ENCODE data around the gene CYP27C1. TPM values are rescaled to one million over a fixed set of nuclear protein-coding genes. Genes with fewer than 3 reads are reported as not detected.

Gene CYP27C1
- total RNA-seq, 1 donor from 2014 or later, result 5.7 TPM

DNA sequence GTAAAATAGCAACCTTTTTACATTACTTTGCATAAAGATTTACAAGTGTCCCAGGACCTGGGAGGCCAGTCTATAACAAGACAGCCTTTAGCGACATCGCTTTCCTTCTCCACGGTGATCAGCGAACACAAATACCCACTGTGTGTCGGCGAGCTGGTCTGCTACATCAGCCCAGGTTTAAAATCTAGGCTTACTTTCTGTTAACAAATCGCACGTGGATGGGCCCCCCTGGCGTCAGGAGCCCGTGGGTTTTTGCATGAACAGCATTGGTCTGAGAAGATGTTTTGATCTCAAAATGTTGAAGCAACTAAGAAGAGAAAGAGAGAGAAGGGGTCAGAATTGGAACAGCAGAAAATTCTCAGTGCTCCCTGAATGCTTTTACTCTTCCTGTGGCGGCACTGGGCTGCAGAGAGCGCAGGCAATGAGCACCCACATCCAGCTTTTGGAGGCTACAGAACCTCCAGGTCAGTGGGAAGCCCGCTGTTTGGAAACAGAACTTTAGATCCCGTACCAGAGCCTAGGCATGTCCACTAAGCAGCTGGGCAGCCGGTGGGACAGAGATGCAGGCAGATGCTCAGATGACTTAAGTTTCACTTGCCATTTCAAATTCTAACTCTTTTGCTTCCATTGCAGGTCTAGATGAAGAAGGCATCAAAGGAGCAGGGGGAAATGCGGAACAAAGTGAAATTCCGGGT, 32.9 kb downstream of the CYP27C1 start:
- Histone ChIP-seq H3K4me1 (ENCODE audit: insufficient read depth, low read length) (no peaks in the 10 kb centered on the region), H3K9ac (ENCODE audit: low read length) (no peak overlapping the region), H3K36me3 (ENCODE audit: insufficient read depth, low read length) (no peaks in the 10 kb centered on the region), H3K9me3 (ENCODE audit: insufficient read depth, low read depth, low read length) (no peaks in the 10 kb centered on the region), H3K79me2 (ENCODE audit: insufficient read depth, low read length) (no peaks in the 10 kb centered on the region), H2AFZ (ENCODE audit: low read depth, low read length) (no peak overlapping the region), H4K20me1 (ENCODE audit: insufficient read depth, low read length) (no peaks in the 10 kb centered on the region), H3K27ac (ENCODE audit: low read depth, low read length) (no peak overlapping the region), H3K4me2 (ENCODE audit: low read length) (no peak overlapping the region), H3K4me3 (ENCODE audit: insufficient read depth, low read depth, low read length) (no peak overlapping the region), H3K27me3 (ENCODE audit: insufficient read depth, low read length) (no peaks in the 10 kb centered on the region)
- TF ChIP-seq CTCF (IDR thresholded peaks at IDR 0.05; ENCODE audit: insufficient read depth, low read depth, low read length) (no peak), EZH2 (IDR thresholded peaks at IDR 0.05; ENCODE audit: insufficient read depth, low read length) (no peak)
- H3K27me3 Mint-ChIP-seq (ENCODE audit: low read depth, unreplicated experiment), result no peaks in the 10 kb centered on the region
- no peak for DNase-seq (ENCODE audit: low read depth)
- no peak for FAIRE-seq
- H3K36me3 Mint-ChIP-seq (ENCODE audit: low read depth, unreplicated experiment), result peaks cover 26% of the 10 kb centered on the region
- peaks cover 5% of the 10 kb centered on the region for H3K9me3 Mint-ChIP-seq (ENCODE audit: unreplicated experiment)
- H3K4me1 Mint-ChIP-seq (ENCODE audit: low read depth, unreplicated experiment), result no peaks in the 10 kb centered on the region
- H3K27ac Mint-ChIP-seq (ENCODE audit: unreplicated experiment), result no peak overlapping the region
- H3K4me3 Mint-ChIP-seq (ENCODE audit: unreplicated experiment), result no peak overlapping the region

DNA sequence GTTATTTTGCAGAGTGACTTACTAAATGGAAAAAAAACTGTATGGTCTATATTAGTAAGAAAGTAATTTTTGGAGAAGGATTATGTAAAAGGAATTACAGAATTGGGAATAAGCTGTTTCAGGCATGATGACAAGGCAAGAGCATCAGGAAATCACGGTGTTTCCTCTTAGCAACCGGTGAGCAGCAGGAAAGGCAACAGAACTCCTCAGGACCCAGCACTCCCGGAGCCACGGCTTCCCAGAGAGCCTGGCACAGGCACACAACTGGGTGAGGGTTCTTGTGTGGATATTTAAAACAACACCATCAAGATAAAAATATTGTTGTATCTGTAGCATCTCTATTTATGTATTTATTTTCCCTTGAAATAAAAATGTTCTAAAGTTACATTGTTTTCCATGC, 34.4 kb downstream of the CYP27C1 start:
- no peak for TF ChIP-seq CTCF (IDR thresholded peaks at IDR 0.05; ENCODE audit: insufficient read depth, low read depth, low read length)
- TF ChIP-seq EZH2 (IDR thresholded peaks at IDR 0.05; ENCODE audit: insufficient read depth, low read length), result no peak
- no peaks in the 10 kb centered on the region for H4K20me1 ChIP-seq (ENCODE audit: insufficient read depth, low read length)
- H3K9me3 Mint-ChIP-seq (ENCODE audit: unreplicated experiment), result peaks cover 6% of the 10 kb centered on the region
- H3K27ac Mint-ChIP-seq (ENCODE audit: unreplicated experiment), result no peak overlapping the region
- H3K4me1 ChIP-seq (ENCODE audit: insufficient read depth, low read length), result no peaks in the 10 kb centered on the region
- H3K4me3 Mint-ChIP-seq (ENCODE audit: unreplicated experiment), result no peak overlapping the region
- no peaks in the 10 kb centered on the region for H3K4me1 Mint-ChIP-seq (ENCODE audit: low read depth, unreplicated experiment)
- no peak for FAIRE-seq
- no peaks in the 10 kb centered on the region for H3K36me3 ChIP-seq (ENCODE audit: insufficient read depth, low read length)
- no peak overlapping the region for H3K4me2 ChIP-seq (ENCODE audit: low read length)
- no peak overlapping the region for H3K4me3 ChIP-seq (ENCODE audit: insufficient read depth, low read depth, low read length)
- H3K9me3 ChIP-seq (ENCODE audit: insufficient read depth, low read depth, low read length), result no peaks in the 10 kb centered on the region
- DNase-seq (ENCODE audit: low read depth), result no peak
- no peak overlapping the region for H3K27ac ChIP-seq (ENCODE audit: low read depth, low read length)
- H3K36me3 Mint-ChIP-seq (ENCODE audit: low read depth, unreplicated experiment), result peaks cover 17% of the 10 kb centered on the region
- H3K27me3 ChIP-seq (ENCODE audit: insufficient read depth, low read length), result no peaks in the 10 kb centered on the region
- H3K79me2 ChIP-seq (ENCODE audit: insufficient read depth, low read length), result no peaks in the 10 kb centered on the region
- H3K9ac ChIP-seq (ENCODE audit: low read length), result no peak overlapping the region
- H3K27me3 Mint-ChIP-seq (ENCODE audit: low read depth, unreplicated experiment), result no peaks in the 10 kb centered on the region
- no peak overlapping the region for H2AFZ ChIP-seq (ENCODE audit: low read depth, low read length)

- no peaks in the 10 kb centered on the region for H3K4me1 Mint-ChIP-seq (ENCODE audit: low read depth, unreplicated experiment)
- Histone ChIP-seq H3K27me3 (ENCODE audit: insufficient read depth, low read length) (no peaks in the 10 kb centered on the region), H3K9ac (ENCODE audit: low read length) (no peak overlapping the region), H3K4me3 (ENCODE audit: insufficient read depth, low read depth, low read length) (no peak overlapping the region), H3K79me2 (ENCODE audit: insufficient read depth, low read length) (no peaks in the 10 kb centered on the region), H3K36me3 (ENCODE audit: insufficient read depth, low read length) (no peaks in the 10 kb centered on the region), H2AFZ (ENCODE audit: low read depth, low read length) (no peak overlapping the region), H3K27ac (ENCODE audit: low read depth, low read length) (no peak overlapping the region), H3K9me3 (ENCODE audit: insufficient read depth, low read depth, low read length) (no peaks in the 10 kb centered on the region), H4K20me1 (ENCODE audit: insufficient read depth, low read length) (no peaks in the 10 kb centered on the region), H3K4me2 (ENCODE audit: low read length) (no peak overlapping the region), H3K4me1 (ENCODE audit: insufficient read depth, low read length) (no peaks in the 10 kb centered on the region)
- H3K27me3 Mint-ChIP-seq (ENCODE audit: low read depth, unreplicated experiment), result no peaks in the 10 kb centered on the region
- TF ChIP-seq CTCF (IDR thresholded peaks at IDR 0.05; ENCODE audit: insufficient read depth, low read depth, low read length) (no peak), EZH2 (IDR thresholded peaks at IDR 0.05; ENCODE audit: insufficient read depth, low read length) (no peak)
- no peak overlapping the region for H3K4me3 Mint-ChIP-seq (ENCODE audit: unreplicated experiment)
- peaks cover 7% of the 10 kb centered on the region for H3K9me3 Mint-ChIP-seq (ENCODE audit: unreplicated experiment)
- FAIRE-seq, result no peak
- no peak overlapping the region for H3K27ac Mint-ChIP-seq (ENCODE audit: unreplicated experiment)
- no peak for DNase-seq (ENCODE audit: low read depth)
- peaks cover 20% of the 10 kb centered on the region for H3K36me3 Mint-ChIP-seq (ENCODE audit: low read depth, unreplicated experiment)
These were observed 35.0 kb downstream of the CYP27C1 start for GRCh38 chr2:127185093-127185492.

All from astrocyte (in vitro differentiated cells and primary cell).